Stimulated activated CD4-positive, alpha-beta T cell treated with anti-CD3 and anti-CD28 coated beads, TNF-alpha, amount 100 ng/mL, for 4 hours (primary cell): ENCODE measurements around the gene HACL1.

Experiments
- DNase-seq, 3 experiments: peaks; one replicate each; pipeline ENCODE4 v3.0.0-alpha.2; 2020; ENCODE audit warnings: low read depth in 3 of 3

HACL1 gene

GRCh38 chr3:15601399-15602145, at the start of gene HACL1, which contains the start of gene BTD:
Gene HACL1, minus strand, starts transcription at chr3:15601569. Its CDS starts 106 bp downstream, at chr3:15601463.
Gene BTD, plus strand, starts transcription at chr3:15601745. Its CDS starts 33,695 bp downstream, at chr3:15635440.
- peak; percentile 96 to 98 (median 97) for DNase-seq

GRCh38 chr3:15649858-15650257, 48.5 kb upstream of the HACL1 start:
- DNase-seq, result no peak

GRCh38 chr3:15649341-15649740, 48.0 kb upstream of the HACL1 start:
- no peak for DNase-seq

- DNase-seq, result peak in 1 of 3 experiments; percentile 18
Measured at GRCh38 chr3:15647611-15648167, 46.3 kb upstream of the HACL1 start.

- no peak for DNase-seq
Measured at GRCh38 chr3:15646851-15647511, 45.6 kb upstream of the HACL1 start.

GRCh38 chr3:15645740-15646501, 44.6 kb upstream of the HACL1 start:
- DNase-seq, result no peak

GRCh38 chr3:15645246-15645645, 43.9 kb upstream of the HACL1 start:
- no peak for DNase-seq

GRCh38 chr3:15638891-15639262, 37.5 kb upstream of the HACL1 start:
- no peak for DNase-seq

GRCh38 chr3:15638193-15638890, 37.0 kb upstream of the HACL1 start:
- no peak for DNase-seq

- DNase-seq, result no peak
Measured at GRCh38 chr3:15637131-15637951, 36.0 kb upstream of the HACL1 start.

- no peak for DNase-seq
Measured at GRCh38 chr3:15636028-15636709, 34.8 kb upstream of the HACL1 start.

GRCh38 chr3:15635121-15635661, 33.8 kb upstream of the HACL1 start:
- no peak for DNase-seq

GRCh38 chr3:15634671-15635070, 33.3 kb upstream of the HACL1 start:
- no peak for DNase-seq

- no peak for DNase-seq
Measured at GRCh38 chr3:15633766-15634598, 32.6 kb upstream of the HACL1 start.

GRCh38 chr3:15633159-15633558, 31.8 kb upstream of the HACL1 start:
- DNase-seq, result no peak

- no peak for DNase-seq
Measured at GRCh38 chr3:15632212-15632580, 30.8 kb upstream of the HACL1 start.

- no peak for DNase-seq
Measured at GRCh38 chr3:15631426-15632211, 30.2 kb upstream of the HACL1 start.
